HG03045 (cell line): ENCODE results near the gene TERF2IP.

Experiments used
- ATAC-seq: cut with Tn5 transposase; IDR thresholded peaks from one replicate; pipeline ENCODE4 v1.9.1; 2021; ENCODE audit warnings: mild to moderate bottlenecking, moderate library complexity; ENCODE audit not compliant: unreplicated experiment

The TERF2IP gene, protein sequence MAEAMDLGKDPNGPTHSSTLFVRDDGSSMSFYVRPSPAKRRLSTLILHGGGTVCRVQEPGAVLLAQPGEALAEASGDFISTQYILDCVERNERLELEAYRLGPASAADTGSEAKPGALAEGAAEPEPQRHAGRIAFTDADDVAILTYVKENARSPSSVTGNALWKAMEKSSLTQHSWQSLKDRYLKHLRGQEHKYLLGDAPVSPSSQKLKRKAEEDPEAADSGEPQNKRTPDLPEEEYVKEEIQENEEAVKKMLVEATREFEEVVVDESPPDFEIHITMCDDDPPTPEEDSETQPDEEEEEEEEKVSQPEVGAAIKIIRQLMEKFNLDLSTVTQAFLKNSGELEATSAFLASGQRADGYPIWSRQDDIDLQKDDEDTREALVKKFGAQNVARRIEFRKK

DNA sequence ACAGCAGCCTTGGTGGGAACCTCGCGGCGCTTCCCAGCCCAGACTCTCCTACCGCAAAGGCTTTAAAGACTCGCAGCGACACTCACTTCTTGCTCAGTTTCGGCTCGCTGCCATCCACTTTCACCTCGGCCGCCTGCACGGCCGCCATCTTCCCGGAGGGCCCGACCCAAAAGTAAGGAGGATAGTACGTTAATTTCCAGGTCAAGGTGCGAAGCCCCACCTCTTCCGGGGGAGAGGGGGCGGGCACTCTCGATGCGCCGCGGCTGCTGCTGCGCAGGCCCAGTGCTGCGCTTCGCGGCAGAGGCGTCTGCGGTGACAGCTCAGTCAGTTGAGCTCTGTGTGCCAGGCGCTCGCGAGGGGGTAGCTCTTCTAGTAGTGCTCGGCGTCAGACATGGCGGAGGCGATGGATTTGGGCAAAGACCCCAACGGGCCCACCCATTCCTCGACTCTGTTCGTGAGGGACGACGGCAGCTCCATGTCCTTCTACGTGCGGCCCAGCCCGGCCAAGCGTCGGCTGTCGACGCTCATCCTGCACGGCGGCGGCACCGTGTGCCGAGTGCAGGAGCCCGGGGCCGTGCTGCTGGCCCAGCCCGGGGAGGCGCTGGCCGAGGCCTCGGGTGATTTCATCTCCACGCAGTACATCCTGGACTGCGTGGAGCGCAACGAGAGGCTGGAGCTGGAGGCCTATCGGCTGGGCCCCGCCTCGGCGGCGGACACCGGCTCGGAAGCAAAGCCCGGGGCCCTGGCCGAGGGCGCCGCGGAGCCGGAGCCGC, at the start of gene TERF2IP, which contains the start of gene KARS1:
TSS of gene TERF2IP (plus strand) at position 282 of the 773 bp plus-strand sequence. CDS start at position 392, 110 bp downstream.
TSS of gene KARS1 (minus strand) at position 174 of the 773 bp plus-strand sequence. CDS start at position 148, 26 bp downstream.
- ATAC-seq = peak; percentile 89

DNA sequence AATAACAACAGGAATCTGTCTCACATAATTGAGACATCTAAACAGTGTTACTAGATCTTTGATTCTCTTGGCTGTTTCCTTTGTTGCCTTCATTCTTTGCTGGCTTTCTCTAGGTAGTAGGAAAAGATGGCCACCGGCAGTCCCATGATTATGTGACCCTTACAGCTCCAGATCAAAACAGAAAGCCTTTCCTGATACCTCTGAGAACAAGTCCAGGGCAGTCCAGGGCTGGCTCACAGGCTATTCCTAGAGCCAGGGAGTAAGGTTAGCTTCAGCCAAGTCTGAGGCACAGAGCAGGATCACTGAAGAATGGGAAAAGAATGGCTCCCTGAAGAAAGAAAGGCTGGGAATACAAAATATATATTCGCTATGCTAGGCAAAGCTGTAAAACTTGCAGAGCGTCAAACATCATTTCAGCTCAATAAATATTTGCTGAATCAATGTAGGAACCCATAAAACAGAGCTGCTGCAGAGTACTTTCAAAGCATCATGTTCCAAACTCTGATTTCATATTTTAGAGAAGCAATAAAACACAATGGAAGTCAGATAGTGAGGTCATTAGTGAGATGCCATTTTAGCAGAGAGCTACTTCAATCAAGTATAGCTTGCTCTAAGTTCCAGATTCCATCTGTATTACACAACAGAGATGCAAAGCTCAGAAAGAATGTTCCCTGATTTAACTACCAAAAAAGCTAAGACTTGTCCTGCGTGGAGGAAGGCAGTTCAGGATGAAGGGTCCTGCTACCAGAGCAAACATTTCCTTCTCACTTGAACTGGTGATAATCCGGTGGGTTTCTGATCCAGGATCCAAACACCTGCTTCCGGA, 47.9 kb upstream of the TERF2IP start:
- no peak for ATAC-seq

DNA sequence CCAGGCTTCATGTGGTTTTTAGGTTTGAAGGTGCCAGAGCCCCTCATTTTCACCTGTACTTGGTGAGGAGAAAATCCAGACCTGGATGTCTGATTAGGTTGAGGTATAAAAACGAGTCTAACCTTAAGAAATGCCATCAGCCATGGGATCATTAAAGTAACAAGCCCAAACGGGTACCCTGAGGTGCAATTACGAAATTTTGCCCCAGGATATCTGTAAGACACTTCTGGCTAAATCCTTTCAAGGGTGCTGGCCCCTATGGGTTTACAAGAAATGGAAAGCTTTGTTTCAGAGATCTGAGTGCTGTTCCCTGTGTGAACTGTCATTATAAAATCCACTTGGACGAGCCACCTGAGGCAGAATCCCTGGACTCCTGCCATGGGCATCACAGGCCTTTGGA, 44.3 kb upstream of the TERF2IP start:
- ATAC-seq = no peak

DNA sequence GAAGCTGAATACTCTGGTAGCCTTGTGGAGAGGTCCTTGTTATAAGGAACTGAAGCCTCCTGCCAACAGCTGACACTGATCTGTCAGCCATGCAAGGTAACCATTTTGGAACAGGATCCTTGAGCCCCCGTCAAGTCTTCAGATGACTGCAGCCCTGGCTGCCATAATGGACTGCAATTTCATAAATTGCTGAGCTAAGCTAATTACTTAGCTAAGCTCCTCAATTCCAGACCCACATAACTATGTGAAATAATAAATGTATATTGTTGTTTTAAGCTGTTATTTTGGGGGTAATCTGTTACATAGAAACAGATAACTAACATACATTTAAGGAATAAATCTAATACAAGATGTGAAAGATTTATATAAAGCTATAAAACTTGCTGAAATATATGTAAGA, 41.1 kb upstream of the TERF2IP start:
- ATAC-seq = no peak

DNA sequence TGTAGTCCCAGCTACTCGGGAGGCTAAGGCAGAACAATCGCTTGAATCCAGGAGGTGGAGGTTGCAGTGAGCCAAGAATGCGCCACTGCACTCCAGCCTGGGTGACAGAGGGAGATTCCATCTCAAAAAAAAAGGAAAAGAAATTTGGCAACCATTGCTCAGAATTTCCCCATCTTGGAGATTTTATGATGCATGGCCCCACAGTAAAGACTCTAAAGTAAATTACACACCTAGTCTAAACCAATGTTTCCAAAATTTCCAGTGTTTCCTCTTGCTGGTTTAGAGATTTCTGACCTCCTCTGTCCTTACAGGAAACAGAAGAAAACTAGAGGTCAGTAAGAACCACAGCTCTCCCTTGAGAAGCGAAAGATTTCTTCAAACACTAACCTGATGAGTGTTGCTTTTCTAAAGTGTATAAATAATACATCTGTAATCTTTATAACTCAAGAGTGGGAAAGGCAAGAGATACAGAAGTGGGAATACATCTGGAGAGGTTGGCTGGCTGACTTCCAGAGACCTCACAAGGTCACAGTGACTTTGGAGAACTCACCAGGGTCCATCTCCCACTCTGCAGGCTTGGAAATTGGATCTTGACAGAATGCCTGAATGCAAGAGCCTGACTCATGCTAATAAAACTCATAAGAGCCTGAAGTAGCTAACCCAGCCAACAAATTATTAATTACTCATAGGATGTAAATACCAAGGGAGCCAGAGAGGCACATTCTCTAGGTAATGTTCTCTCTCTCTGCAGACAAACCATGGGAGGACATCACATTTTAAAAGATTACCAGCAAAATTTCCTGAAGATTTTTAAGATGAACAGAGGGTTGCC, 33.3 kb upstream of the TERF2IP start:
- ATAC-seq = no peak

DNA sequence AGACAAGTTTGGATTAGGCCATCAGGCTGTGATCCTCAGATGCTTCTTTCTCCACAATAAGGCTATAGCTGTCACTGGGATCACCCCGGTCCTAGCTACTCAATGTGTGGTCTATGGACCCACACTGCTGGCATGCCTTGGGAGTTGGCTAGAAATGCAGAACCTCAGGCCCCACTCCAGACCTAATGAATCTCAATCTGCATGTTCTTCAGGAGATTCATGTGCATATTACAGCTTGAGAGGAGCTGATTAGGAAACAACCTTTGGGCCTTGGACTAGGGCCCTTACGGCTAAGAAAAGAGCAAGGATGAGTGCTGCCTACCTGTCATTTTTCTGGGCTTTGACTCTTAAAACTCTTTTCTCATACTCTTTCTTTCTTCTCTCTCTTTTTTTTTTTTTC, 32.0 kb upstream of the TERF2IP start:
- ATAC-seq = no peak

DNA sequence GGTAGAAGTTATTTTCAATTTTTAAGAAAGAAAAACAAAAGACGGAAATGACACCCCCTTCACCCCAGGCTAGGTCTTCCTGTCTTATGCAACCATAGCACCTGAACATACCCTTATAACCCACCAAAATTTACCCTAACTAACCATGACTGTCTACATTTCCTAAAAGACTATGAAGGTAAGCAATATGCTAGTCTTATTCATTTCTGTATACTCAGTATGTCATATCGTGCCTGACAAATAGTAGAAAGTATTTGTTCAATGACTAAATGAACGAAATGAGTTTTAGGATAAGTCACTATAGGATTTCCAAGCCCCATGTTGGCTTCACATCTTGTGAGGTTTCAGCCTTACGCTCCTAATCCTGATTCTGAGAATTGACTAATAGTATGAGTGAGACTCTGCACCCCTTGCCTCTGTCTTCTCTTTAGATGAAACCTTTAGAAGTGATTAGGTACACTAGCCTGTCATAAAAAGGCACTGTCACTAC, 31.0 kb upstream of the TERF2IP start:
- peak; percentile 54 for ATAC-seq

DNA sequence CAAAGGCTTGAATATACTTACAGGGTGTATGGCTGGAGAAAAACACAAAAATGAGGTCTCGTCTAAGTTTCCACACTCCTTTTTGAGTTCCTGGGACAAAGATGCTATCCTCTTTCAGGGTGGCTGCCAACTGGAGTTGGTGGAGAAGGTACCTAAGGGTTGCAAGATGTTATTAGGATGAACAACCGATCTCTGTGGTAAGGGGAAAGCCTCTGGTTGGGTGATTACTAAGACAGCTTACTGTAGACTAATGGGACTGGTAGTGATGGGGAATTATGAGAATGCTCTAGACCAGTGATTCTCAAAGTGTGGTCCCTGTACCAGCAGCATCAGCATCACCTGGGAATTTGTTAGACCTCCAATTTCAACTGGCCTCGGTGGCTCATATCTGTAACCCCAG, 30.5 kb upstream of the TERF2IP start:
- ATAC-seq = no peak

DNA sequence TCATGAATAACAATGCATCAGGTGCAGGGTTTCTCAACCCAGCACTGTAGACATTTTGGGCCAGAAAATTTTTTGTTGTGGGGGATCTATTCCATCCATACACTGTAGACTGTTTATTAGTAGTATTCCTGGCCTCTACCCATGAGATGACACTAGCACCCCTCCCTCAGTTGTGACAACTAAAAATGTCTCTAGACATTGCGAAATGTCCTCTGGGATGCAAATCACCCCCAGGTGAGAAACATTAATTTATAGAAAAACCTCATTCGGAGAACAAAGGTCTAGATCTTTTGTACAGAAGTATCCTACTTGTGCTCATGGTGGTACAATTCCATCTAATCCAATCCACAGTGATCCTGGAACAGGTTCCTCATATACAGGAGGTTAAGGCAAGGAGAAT, 28.8 kb upstream of the TERF2IP start:
- ATAC-seq = no peak

DNA sequence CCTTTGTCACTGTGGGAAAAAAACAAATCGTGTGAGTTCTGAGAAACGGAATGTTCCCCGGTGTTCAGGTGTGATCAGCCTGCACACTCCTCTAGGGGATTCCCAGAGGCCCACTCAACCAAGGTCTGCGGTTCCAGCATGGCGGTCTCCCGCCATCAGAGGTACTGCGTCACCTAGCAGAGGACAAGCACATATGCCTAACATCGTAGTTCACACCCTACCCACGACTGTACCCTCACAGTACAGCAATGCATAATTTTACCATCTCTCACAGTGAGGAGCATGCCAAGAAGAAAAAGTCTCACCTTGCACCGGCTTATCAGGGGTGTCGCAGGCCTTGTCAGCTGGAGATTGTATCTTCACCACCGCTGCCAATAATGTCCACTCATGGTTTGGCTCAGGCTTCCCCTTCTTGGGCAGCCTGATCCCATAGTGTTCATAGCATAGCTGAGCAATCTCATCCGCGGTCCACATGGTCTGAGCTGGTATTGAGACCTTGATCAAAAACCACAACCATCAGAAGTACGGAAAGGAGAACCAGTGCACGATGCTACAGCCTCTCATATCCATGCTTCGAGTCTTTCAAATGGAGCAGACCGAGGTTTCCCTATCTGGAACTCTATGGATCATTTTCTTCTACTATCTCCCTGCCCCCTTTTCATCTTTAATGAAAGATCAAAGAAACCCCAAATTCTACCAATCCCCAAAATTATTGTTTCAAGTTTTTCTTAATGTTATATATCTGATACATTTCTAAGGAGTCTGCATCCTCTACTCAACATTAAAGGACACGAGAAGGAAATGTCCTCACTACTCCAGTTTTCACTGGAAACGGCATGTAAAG, 27.0 kb upstream of the TERF2IP start:
- ATAC-seq = no peak

DNA sequence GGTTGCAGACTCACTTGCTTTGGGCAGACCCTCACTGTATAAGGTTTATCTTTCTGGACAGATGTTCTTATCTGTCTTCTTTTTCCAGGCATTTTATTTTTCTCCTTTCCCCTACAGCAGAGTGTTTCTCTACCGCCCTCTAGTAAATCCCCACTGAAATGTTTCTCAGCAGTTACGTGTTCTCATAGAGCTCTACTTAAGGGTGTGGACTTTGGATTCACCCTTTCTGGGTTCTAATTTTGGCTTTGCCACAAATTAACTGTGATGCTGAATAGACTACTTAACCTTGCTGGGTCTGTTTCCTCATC, 26.4 kb upstream of the TERF2IP start:
- no peak for ATAC-seq

DNA sequence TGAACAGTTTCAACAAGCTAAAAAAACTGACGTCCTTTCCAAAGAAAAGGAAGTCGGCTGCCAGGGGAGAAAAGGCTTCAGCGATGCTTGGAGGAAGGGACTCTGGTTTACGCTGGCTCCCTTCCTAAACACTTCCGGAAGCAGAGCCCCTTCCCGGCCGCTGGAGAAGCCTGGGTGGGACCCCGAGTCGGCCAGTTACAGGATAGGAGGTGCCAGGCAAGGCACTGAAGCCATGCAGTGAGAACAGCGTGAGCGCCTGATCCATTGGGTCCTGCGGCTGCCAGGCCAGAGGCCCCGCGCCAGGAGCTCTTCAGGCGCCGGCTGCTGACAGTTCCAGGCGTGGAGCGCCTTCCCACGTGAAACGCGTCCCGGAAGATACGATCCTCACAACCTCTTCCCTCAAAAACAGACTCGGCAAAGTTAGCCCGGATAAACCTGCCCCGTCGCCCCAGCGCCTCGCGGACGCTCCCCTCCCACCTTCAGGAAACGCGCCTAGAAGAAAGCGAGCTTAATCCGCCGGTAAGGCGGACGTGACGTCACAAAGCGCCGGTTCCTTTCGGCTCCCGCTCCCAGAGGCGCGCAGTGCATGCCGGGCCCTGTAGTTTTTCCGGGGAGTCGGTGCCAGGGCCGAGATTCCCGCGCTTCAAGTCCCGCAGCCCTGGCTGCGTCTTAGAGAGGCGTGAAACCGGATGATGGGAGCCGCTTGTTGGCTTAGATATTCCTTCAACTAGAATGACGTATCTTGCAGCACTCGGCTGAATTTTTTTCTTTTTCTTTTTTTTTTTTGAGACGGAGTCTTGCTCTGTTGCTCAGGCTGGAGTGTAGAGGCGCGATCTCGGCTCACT, 24.6 kb upstream of the TERF2IP start, which contains the start of gene ADAT1:
TSS of gene ADAT1 (minus strand) at position 521 of the 845 bp plus-strand sequence. CDS start 2,482 bp downstream, outside the sequence.
- peak; percentile 92 for ATAC-seq

DNA sequence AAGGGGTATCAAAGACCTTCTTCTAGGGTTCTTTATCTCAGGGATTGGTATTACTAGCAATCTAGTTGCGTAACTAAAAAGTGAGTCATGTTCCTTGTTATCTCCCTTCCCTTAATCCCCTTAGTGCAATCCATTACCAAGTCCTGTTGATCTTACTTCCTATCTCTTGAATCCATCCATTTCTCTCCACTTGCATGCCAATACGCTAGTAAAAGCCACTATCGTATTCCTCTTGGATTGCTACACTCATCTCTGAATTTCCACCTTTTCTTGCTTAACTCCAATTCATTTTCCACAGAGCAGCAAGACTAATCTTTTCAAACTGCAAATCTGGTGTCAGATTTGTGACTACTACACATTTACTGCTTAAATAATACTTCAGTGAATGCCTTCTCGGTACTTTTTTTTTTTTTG, 22.6 kb upstream of the TERF2IP start:
- no peak for ATAC-seq

DNA sequence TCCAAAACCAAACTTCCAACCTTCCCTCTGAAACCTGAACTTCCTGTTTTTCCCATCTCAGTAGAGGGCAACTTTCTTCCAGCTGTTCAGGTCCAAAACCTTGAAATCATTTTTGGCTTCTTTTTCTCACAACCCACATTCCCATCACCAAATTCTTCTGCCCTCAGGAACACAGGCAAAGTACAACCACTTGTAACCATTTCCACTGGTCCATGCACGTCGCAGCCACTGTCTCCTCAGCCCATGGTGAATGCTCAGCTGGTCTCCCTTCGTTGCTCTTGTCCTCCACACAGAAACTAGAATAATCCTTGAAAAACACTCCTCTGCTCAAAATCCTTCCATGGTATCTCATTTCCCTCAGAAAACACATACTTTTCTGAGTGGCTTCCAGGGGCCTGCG, 20.8 kb upstream of the TERF2IP start:
- no peak for ATAC-seq

DNA sequence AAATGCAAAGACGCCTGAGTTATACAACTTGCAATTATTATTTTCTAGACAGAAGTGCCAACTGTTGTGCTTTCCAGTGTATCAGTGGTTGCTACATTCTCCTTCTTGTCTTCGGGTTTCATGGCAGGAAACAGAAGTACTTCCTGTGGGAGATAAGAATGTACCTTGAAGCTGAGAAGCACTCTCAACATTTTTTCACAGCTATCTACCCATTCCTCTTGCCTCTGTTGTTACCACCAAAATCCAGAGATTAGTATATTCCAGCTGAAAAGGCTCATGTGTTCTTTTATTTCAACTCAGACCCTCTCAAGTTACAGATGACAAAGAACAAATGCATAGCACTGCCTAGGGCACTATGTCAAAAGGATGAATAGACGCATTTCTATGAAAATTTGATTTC, 19.7 kb upstream of the TERF2IP start:
- no peak for ATAC-seq

DNA sequence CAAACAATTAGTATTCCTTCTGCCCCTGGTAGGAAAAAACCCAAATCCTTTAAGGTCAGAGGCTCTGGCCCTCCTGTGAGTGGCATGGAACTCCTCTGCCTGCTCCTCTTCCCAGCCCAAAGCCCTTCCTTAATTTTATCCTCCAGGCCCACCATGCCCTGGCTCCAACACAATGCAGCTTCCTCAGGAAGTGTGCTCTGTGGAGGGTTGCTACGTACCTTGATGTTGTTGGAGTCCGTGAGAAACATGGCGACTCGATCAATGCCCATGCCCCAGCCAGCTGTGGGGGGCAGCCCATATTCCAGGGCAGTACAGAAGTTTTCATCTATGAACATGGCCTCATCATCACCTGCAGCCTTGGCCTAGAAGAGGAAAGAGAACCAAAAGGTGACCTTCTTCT, 19.2 kb upstream of the TERF2IP start:
- no peak for ATAC-seq

DNA sequence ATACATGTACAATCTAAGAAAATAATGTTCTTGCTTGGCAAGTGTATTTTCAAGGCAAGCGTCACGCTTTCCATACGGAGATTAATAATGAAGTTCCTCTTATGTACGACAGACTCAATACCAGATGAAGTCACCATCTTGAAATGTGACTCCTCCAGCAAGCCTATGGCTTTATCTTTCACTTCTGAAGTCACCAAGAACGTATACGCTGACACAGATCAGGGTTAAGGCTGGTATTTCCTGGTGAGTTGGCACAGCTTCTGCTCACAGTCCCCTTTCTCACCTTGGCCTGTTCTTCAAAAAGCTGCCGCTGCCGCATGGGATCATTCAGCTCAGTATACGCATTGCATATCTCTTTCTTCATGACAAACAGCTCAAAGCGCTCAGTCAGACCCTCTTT, 18.4 kb upstream of the TERF2IP start:
- no peak for ATAC-seq

DNA sequence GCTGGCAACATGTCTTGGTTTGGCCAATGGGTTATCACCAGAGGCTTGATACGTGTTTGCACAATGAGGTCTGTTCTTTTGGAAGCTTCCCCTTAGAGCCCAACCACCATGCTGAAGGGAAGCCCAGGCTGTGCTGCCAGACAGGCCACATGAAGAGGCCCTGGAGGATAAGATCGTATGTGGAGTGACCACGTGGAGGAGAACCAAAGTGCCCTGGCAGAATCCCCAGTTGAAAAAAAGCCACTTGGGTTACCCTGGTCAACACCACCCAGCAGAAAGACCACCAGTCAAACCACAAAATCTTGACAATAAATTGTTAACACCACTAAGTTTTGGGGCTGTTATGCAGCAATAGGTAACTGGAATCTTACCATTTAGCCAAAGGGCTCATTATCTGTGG, 17.5 kb upstream of the TERF2IP start:
- no peak for ATAC-seq
